ENCODE measurements around the gene HS2ST1. TPM values are rescaled to one million over a fixed set of nuclear protein-coding genes. Genes with fewer than 3 reads are reported as not detected.

HS2ST1 gene
- total RNA-seq, 4 donors from 2014 or later, result 4.6 to 53.5 (median 15.5) TPM

GRCh38 chr1:87155170-87155569, 240.7 kb downstream of the HS2ST1 start:
- no peak for TF ChIP-seq POLR2A (IDR thresholded peaks at IDR 0.05)
- TF ChIP-seq, protein P1, sequence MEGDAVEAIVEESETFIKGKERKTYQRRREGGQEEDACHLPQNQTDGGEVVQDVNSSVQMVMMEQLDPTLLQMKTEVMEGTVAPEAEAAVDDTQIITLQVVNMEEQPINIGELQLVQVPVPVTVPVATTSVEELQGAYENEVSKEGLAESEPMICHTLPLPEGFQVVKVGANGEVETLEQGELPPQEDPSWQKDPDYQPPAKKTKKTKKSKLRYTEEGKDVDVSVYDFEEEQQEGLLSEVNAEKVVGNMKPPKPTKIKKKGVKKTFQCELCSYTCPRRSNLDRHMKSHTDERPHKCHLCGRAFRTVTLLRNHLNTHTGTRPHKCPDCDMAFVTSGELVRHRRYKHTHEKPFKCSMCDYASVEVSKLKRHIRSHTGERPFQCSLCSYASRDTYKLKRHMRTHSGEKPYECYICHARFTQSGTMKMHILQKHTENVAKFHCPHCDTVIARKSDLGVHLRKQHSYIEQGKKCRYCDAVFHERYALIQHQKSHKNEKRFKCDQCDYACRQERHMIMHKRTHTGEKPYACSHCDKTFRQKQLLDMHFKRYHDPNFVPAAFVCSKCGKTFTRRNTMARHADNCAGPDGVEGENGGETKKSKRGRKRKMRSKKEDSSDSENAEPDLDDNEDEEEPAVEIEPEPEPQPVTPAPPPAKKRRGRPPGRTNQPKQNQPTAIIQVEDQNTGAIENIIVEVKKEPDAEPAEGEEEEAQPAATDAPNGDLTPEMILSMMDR (IDR thresholded peaks at IDR 0.05), result no peak
- H3K9me3 ChIP-seq, result no peaks in the 10 kb centered on the region
- no peaks in the 10 kb centered on the region for H3K27me3 ChIP-seq
- H3K4me1 ChIP-seq, result no peaks in the 10 kb centered on the region
- no peak overlapping the region for H3K4me3 ChIP-seq
- intact Hi-C loops (cut with DNase I; ENCODE audit: low total_unique reads), result no loop called here
- no peak overlapping the region for H3K27ac ChIP-seq
- DNase-seq, result no peak
- H3K36me3 ChIP-seq, result no peaks in the 10 kb centered on the region

DNA sequence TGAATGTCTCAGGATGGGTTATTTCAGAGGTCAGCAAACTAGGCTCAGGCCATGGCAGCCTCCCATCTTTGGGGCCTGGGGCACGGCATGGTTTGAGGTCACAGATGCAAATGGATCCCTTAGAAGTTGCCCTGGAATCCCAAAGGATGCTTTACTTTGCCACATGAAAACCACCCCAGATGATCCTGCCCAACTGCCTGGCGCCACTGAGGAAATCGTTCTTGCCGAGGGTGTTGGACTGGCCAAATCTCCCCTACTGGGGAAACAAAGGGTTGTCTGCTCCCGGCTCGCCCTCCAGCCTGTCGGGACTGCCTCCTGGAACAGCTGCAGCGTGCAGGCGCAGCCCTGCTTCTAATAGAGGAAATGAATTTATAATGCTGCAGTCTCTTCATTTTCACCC, 241.2 kb downstream of the HS2ST1 start:
- intact Hi-C loops (cut with DNase I; ENCODE audit: low total_unique reads), result no loop called here
- H3K36me3 ChIP-seq, result no peaks in the 10 kb centered on the region
- H3K4me3 ChIP-seq, result no peak overlapping the region
- H3K27ac ChIP-seq, result no peak overlapping the region
- TF ChIP-seq, protein P1 (IDR thresholded peaks at IDR 0.05), result no peak
- no peak for TF ChIP-seq POLR2A (IDR thresholded peaks at IDR 0.05)
- no peaks in the 10 kb centered on the region for H3K9me3 ChIP-seq
- H3K27me3 ChIP-seq, result no peaks in the 10 kb centered on the region
- DNase-seq, result no peak
- H3K4me1 ChIP-seq, result no peaks in the 10 kb centered on the region

GRCh38 chr1:87156124-87156523, 241.7 kb downstream of the HS2ST1 start:
- no peaks in the 10 kb centered on the region for H3K9me3 ChIP-seq
- no peak overlapping the region for H3K4me3 ChIP-seq
- H3K4me1 ChIP-seq, result no peaks in the 10 kb centered on the region
- no peak for TF ChIP-seq POLR2A (IDR thresholded peaks at IDR 0.05)
- TF ChIP-seq, protein P1 (IDR thresholded peaks at IDR 0.05), result no peak
- intact Hi-C loops (cut with DNase I; ENCODE audit: low total_unique reads), result no loop called here
- H3K36me3 ChIP-seq, result no peaks in the 10 kb centered on the region
- DNase-seq, result no peak
- H3K27ac ChIP-seq, result no peak overlapping the region
- no peaks in the 10 kb centered on the region for H3K27me3 ChIP-seq

DNA sequence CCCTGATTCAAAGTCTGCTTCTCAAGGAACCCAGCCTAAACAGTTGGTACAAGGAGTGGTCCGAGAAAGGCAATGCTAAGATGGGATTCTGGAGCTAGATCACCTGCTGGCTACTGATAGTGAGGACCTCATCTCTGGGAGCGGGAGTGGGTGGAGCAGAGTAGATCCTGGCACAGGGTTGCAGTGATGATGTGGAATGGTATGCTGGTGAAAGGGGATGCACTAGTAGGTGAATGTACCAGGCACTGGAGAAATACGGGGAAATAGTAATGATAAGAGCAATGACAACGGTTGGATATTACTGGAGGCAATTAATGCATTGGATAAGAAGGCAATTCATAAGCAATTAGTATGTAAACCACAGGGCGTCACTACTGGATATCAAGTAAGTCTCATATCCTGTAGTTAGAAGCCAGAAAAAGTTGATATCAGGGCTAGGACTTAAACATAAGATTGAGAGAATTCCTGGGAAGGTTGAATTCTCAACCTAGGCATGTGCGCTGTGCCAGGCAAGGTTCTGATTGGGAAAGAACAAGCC, 245.0 kb downstream of the HS2ST1 start:
- Histone ChIP-seq H3K27me3 (no peaks in the 10 kb centered on the region), H3K4me1 (no peaks in the 10 kb centered on the region), H3K36me3 (no peaks in the 10 kb centered on the region), H3K27ac (no peak overlapping the region), H3K4me3 (no peak overlapping the region), H3K9me3 (no peaks in the 10 kb centered on the region)
- TF ChIP-seq, protein P1 (IDR thresholded peaks at IDR 0.05), result no peak
- no peak for TF ChIP-seq POLR2A (IDR thresholded peaks at IDR 0.05)
- no peak for DNase-seq
- intact Hi-C loops (cut with DNase I; ENCODE audit: low total_unique reads), result no loop called here

Other genes with a start within 250 kb of the HS2ST1 start
- 10 to 100 TPM; 38.8 to 94.7 (median 51.7) TPM for gene SH3GLB1, start 210.1 kb upstream of the HS2ST1 start, total RNA-seq
- gene SELENOF, start 509 bp upstream of the HS2ST1 start, total RNA-seq, result 100 to 1,000 TPM; 155 to 232 (median 209) TPM

Data from uterus (tissue), 4 donors.